ENCODE results near the gene DPYSL5.

DNA sequence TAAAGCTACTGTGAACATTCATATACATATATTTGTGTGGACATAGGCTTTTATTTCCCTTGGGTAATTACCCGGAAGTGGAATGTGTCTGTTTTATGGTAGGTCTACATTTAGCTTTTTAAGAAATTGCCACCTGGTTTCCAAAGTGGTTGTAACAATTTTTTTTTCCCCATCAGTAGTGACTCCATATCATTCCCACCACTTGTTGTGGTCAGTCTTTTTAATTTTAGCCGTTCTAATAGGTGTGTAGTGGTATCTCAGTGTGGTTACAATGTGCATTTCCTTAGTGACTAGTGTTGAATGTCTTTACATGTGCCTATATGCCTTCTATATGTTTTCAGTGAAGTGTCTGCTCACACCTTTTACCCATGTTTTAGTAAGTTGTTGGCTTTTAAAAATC is 62.2 kb downstream of the DPYSL5 start:
- TF ChIP-seq CTCF (IDR thresholded peaks at IDR 0.05) (no peak), EP300 (IDR thresholded peaks at IDR 0.05) (no peak)

Measured in tibial nerve (tissue), 4 donors.